ENCODE results near the gene CAAP1. TPM values are rescaled to one million over a fixed set of nuclear protein-coding genes. Genes with fewer than 3 reads are reported as not detected.

CAAP1 gene
- total and polyA plus RNA-seq, 4 donors: 8.9 to 19.6 (median 11.3) TPM

DNA sequence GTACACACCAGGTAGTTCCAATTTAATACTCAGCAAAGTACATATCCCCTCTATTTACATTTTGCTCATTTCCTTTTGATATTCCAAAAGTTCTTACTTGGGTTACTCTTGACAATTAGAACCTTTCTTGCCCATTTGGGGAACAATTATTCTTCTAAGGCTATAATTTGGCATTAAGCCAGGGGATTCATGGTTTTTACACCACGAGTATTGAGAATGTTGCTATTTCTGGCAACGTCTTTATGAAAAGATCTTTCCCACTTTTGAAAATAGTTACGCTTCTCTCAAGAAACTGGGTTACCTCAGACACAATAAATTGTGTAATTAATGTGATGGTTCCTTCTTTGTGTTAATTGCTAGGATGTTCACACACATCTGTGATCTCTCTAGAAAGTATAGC, 11.5 kb upstream of the CAAP1 start:
- TF ChIP-seq, protein P1, sequence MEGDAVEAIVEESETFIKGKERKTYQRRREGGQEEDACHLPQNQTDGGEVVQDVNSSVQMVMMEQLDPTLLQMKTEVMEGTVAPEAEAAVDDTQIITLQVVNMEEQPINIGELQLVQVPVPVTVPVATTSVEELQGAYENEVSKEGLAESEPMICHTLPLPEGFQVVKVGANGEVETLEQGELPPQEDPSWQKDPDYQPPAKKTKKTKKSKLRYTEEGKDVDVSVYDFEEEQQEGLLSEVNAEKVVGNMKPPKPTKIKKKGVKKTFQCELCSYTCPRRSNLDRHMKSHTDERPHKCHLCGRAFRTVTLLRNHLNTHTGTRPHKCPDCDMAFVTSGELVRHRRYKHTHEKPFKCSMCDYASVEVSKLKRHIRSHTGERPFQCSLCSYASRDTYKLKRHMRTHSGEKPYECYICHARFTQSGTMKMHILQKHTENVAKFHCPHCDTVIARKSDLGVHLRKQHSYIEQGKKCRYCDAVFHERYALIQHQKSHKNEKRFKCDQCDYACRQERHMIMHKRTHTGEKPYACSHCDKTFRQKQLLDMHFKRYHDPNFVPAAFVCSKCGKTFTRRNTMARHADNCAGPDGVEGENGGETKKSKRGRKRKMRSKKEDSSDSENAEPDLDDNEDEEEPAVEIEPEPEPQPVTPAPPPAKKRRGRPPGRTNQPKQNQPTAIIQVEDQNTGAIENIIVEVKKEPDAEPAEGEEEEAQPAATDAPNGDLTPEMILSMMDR (IDR thresholded peaks at IDR 0.05; ENCODE audit: low read depth, low read length, missing input control): no peak
- TF ChIP-seq RAD21 (IDR thresholded peaks at IDR 0.05): no peak
- TF ChIP-seq FOXA2 (IDR thresholded peaks at IDR 0.05): no peak
- no peak for TF ChIP-seq HNF4A (conservative IDR thresholded peaks at IDR 0.05)
- no peak for TF ChIP-seq NR2F2 (IDR thresholded peaks at IDR 0.05)
- no peak for TF ChIP-seq EGR1 (IDR thresholded peaks at IDR 0.05; ENCODE audit: low read depth in 2 of 2)
- no peak for TF ChIP-seq HNF4G (IDR thresholded peaks at IDR 0.05)
- no peak for TF ChIP-seq FOXA1 (IDR thresholded peaks at IDR 0.05)
- TF ChIP-seq, protein P2, sequence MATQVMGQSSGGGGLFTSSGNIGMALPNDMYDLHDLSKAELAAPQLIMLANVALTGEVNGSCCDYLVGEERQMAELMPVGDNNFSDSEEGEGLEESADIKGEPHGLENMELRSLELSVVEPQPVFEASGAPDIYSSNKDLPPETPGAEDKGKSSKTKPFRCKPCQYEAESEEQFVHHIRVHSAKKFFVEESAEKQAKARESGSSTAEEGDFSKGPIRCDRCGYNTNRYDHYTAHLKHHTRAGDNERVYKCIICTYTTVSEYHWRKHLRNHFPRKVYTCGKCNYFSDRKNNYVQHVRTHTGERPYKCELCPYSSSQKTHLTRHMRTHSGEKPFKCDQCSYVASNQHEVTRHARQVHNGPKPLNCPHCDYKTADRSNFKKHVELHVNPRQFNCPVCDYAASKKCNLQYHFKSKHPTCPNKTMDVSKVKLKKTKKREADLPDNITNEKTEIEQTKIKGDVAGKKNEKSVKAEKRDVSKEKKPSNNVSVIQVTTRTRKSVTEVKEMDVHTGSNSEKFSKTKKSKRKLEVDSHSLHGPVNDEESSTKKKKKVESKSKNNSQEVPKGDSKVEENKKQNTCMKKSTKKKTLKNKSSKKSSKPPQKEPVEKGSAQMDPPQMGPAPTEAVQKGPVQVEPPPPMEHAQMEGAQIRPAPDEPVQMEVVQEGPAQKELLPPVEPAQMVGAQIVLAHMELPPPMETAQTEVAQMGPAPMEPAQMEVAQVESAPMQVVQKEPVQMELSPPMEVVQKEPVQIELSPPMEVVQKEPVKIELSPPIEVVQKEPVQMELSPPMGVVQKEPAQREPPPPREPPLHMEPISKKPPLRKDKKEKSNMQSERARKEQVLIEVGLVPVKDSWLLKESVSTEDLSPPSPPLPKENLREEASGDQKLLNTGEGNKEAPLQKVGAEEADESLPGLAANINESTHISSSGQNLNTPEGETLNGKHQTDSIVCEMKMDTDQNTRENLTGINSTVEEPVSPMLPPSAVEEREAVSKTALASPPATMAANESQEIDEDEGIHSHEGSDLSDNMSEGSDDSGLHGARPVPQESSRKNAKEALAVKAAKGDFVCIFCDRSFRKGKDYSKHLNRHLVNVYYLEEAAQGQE (IDR thresholded peaks at IDR 0.05): no peak
- TF ChIP-seq, protein P3, sequence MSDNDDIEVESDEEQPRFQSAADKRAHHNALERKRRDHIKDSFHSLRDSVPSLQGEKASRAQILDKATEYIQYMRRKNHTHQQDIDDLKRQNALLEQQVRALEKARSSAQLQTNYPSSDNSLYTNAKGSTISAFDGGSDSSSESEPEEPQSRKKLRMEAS (IDR thresholded peaks at IDR 0.05): no peak
- no peak for TF ChIP-seq YY1 (IDR thresholded peaks at IDR 0.05)
- no peak for TF ChIP-seq SP1 (IDR thresholded peaks at IDR 0.05)
- TF ChIP-seq GABPA (IDR thresholded peaks at IDR 0.05 in 1 of 2, conservative IDR thresholded peaks at IDR 0.05 in 1 of 2): no peak
- Histone ChIP-seq H3K9ac (ENCODE audit: low read depth in 1 of 2, low read length in 2 of 2) (no peak overlapping the region), H3K27ac (ENCODE audit: low read depth in 1 of 2, low read length in 2 of 2) (no peak overlapping the region), H3K9me3 (ENCODE audit: control insufficient read depth in 4 of 4, low read length in 3 of 4) (no peaks in the 10 kb centered on the region), H3K36me3 (ENCODE audit: control insufficient read depth in 4 of 4, insufficient read depth in 3 of 4, low read depth in 1 of 4, low read length in 3 of 4) (peaks cover 2 to 18% (median 11%) of the 10 kb centered on the region in 4 donors), H3K4me1 (ENCODE audit: control insufficient read depth in 4 of 4, insufficient read depth in 4 of 4, low read length in 3 of 4) (peaks cover 0 to 2% (median 0%) of the 10 kb centered on the region in 4 donors), H3K27me3 (ENCODE audit: control insufficient read depth in 4 of 4, insufficient read depth in 4 of 4, low read length in 3 of 4) (no peaks in the 10 kb centered on the region), H3K4me3 (ENCODE audit: low read depth in 1 of 3, low read length in 3 of 3) (no peak overlapping the region)
- DNase-seq (ENCODE audit: low spot score): no peak
- WGBS: 81% methylated on average over 3 of the region's 3 CpGs

DNA sequence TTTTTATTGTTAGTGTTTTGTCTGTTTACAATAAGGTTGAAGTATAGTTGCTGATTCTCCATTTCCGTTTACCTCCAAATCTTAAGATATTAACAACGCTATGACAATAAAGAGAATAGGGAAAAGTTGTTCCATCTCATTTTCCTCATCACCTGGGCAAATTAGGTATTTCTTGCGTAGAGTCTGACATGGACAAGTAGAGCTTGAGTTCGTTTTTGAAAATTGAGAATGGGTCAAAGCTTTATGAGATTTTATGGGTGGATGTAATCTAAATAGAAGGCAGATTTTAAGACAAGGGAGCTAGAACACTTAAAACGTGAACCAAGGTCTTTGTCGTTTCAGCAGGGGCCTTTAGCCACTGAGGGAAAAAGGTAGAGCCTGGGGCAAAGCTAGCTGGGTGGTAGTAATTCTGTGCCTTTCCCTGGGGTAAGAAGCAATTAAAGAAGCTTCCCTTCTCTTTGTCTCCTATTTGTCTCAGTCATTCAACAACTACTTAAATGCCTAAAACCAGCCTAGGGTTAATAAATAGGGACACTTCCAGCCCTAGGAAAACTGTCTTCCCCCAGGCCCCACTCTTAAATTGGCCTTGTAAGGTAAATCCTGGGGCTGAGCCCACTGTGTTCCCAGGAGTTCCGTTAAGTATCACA, 551 bp upstream of the CAAP1 start:
- Histone ChIP-seq H3K4me3 (ENCODE audit: low read depth in 1 of 3, low read length in 3 of 3) (peak overlapping the region; percentile 92 to 98 (median 94)), H3K4me1 (ENCODE audit: control insufficient read depth in 4 of 4, insufficient read depth in 4 of 4, low read length in 3 of 4) (peaks cover 0 to 16% (median 9%) of the 10 kb centered on the region in 4 donors), H3K36me3 (ENCODE audit: control insufficient read depth in 4 of 4, insufficient read depth in 3 of 4, low read depth in 1 of 4, low read length in 3 of 4) (peaks cover 0 to 2% (median 0%) of the 10 kb centered on the region in 4 donors), H3K27ac (ENCODE audit: low read depth in 1 of 2, low read length in 2 of 2) (peak overlapping the region; percentile 98 to 99), H3K27me3 (ENCODE audit: control insufficient read depth in 4 of 4, insufficient read depth in 4 of 4, low read length in 3 of 4) (no peaks in the 10 kb centered on the region), H3K9me3 (ENCODE audit: control insufficient read depth in 4 of 4, low read length in 3 of 4) (peaks cover 0 to 4% (median 0%) of the 10 kb centered on the region in 4 donors), H3K9ac (ENCODE audit: low read depth in 1 of 2, low read length in 2 of 2) (peak overlapping the region; percentile 83 to 87)
- 22% methylated on average over 7 of the region's 7 CpGs for WGBS
- TF ChIP-seq, protein P4, sequence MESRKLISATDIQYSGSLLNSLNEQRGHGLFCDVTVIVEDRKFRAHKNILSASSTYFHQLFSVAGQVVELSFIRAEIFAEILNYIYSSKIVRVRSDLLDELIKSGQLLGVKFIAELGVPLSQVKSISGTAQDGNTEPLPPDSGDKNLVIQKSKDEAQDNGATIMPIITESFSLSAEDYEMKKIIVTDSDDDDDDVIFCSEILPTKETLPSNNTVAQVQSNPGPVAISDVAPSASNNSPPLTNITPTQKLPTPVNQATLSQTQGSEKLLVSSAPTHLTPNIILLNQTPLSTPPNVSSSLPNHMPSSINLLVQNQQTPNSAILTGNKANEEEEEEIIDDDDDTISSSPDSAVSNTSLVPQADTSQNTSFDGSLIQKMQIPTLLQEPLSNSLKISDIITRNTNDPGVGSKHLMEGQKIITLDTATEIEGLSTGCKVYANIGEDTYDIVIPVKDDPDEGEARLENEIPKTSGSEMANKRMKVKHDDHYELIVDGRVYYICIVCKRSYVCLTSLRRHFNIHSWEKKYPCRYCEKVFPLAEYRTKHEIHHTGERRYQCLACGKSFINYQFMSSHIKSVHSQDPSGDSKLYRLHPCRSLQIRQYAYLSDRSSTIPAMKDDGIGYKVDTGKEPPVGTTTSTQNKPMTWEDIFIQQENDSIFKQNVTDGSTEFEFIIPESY (IDR thresholded peaks at IDR 0.05): peak; percentile 9
- TF ChIP-seq EGR1 (IDR thresholded peaks at IDR 0.05; ENCODE audit: low read depth in 2 of 2) (no peak), GABPA (IDR thresholded peaks at IDR 0.05 in 1 of 2, conservative IDR thresholded peaks at IDR 0.05 in 1 of 2) (no peak), RXRA (IDR thresholded peaks at IDR 0.05) (no peak)
- DNase-seq (ENCODE audit: low spot score): no peak

All from liver (tissue), 9 donors.